ENCODE measurements around the gene TNS2.
"Not testable (repeated sequence)": the region's sequence is repeated elsewhere in the genome, so short reads cannot be mapped to it uniquely, and the experiment has no call there.

The TNS2 gene

GRCh38 chr12:53096089-53096741 lies 46.4 kb downstream of the TNS2 start:
- no peak for DNase-seq (ENCODE audit: low spot score)

GRCh38 chr12:53096759-53097158 lies 46.9 kb downstream of the TNS2 start:
- no peak for DNase-seq (ENCODE audit: low spot score)

GRCh38 chr12:53097207-53097563 lies 47.3 kb downstream of the TNS2 start:
- no peak for DNase-seq (ENCODE audit: low spot score)

- DNase-seq (ENCODE audit: low spot score): peak; percentile 68
Measured at GRCh38 chr12:53097564-53098353, 47.9 kb downstream of the TNS2 start, which contains the start of gene IGFBP6. Gene IGFBP6, plus strand, starts transcription at chr12:53097667. Its CDS starts 51 bp downstream, at chr12:53097718.

GRCh38 chr12:53098354-53098981 lies 48.6 kb downstream of the TNS2 start:
- DNase-seq (ENCODE audit: low spot score): no peak

- peak; percentile 87 for DNase-seq (ENCODE audit: low spot score)
Measured at GRCh38 chr12:53099071-53099882, 49.4 kb downstream of the TNS2 start.

GRCh38 chr12:53100466-53101151 lies 50.7 kb downstream of the TNS2 start:
- no peak for DNase-seq (ENCODE audit: low spot score)

- DNase-seq (ENCODE audit: low spot score): no peak
Measured at GRCh38 chr12:53101266-53101665, 51.4 kb downstream of the TNS2 start.

GRCh38 chr12:53101931-53102781 lies 52.3 kb downstream of the TNS2 start:
- DNase-seq (ENCODE audit: low spot score): peak; percentile 26

- no peak for DNase-seq (ENCODE audit: low spot score)
Measured at GRCh38 chr12:53102883-53103807, 53.3 kb downstream of the TNS2 start, which contains the start of gene SOAT2. Gene SOAT2, plus strand, starts transcription at chr12:53103486. Its CDS starts 92 bp downstream, at chr12:53103578.

GRCh38 chr12:53103860-53104305 lies 54.0 kb downstream of the TNS2 start:
- DNase-seq (ENCODE audit: low spot score): no peak

- DNase-seq (ENCODE audit: low spot score): no peak
Measured at GRCh38 chr12:53105256-53105655, 55.4 kb downstream of the TNS2 start.

- no peak for DNase-seq (ENCODE audit: low spot score)
Measured at GRCh38 chr12:53105712-53106439, 56.0 kb downstream of the TNS2 start.

- no peak for DNase-seq (ENCODE audit: low spot score)
Measured at GRCh38 chr12:53107122-53107521, 57.3 kb downstream of the TNS2 start.

- not testable (repeated sequence) for DNase-seq (ENCODE audit: low spot score)
Measured at GRCh38 chr12:53112431-53112830, 62.6 kb downstream of the TNS2 start.

- DNase-seq (ENCODE audit: low spot score): no peak
Measured at GRCh38 chr12:53113136-53113705, 63.4 kb downstream of the TNS2 start.

- DNase-seq (ENCODE audit: low spot score): no peak
Measured at GRCh38 chr12:53113951-53114350, 64.1 kb downstream of the TNS2 start.

Data from D341Med (cell line).